BJ (cell line): ENCODE results near the gene GGPS1. TPM values are rescaled to one million over a fixed set of nuclear protein-coding genes. Genes with fewer than 3 reads are reported as not detected.

Experiments used
- CTCF ChIA-PET: fragments of 350-600 bp; formaldehyde crosslinking; extraction: SDS; loops from one replicate; lab custom pipeline; 2021; ENCODE audit warnings: antibody characterized with exemption, inconsistent platforms; lab: Yijun Ruan, JAX
- POLR2A ChIA-PET: fragments of 300-600 bp; sonication (Branson Sonifier 250); formaldehyde crosslinking; extraction: SDS; loops from one replicate; lab custom pipeline; 2021; ENCODE audit warnings: antibody characterized with exemption; lab: Charles Lee
- DNase-seq: peaks from one replicate; pipeline ENCODE4 v3.0.0-alpha.2; 2011; ENCODE audit warnings: low read depth
- H3K27me3 ChIP-seq: 2 replicates; pipeline ENCODE4 v1.6.0; 2011; ENCODE audit warnings: low read length; ENCODE audit not compliant: control insufficient read depth, insufficient read depth
- H3K36me3 ChIP-seq: 2 replicates; pipeline ENCODE4 v1.5.1; 2011; ENCODE audit warnings: low read length; ENCODE audit not compliant: control insufficient read depth, insufficient read depth
- H3K4me3 ChIP-seq: 2 replicates; pipeline ENCODE4 v1.5.1; 2011; ENCODE audit warnings: low read depth, mild to moderate bottlenecking, control low read depth, low read length
- polyA plus RNA-seq: library from polyadenylated mRNA; depleted of rRNA; stranded (reverse); fragments of >200 nt; gene quantifications from 2 replicates; pipeline ENCODE4 v1.2.3, GENCODE V29; 2011
- TF ChIP-seq, protein P1 (sequence below): IDR thresholded peaks from 2 replicates; pipeline ENCODE4 v1.5.1; 2011; ENCODE audit warnings: low read depth, mild to moderate bottlenecking, control low read depth, inconsistent platforms, low read length, moderate library complexity; ENCODE audit not compliant: insufficient read depth

The GGPS1 gene
- polyA plus RNA-seq, 1 experiment = 18.8 TPM

DNA sequence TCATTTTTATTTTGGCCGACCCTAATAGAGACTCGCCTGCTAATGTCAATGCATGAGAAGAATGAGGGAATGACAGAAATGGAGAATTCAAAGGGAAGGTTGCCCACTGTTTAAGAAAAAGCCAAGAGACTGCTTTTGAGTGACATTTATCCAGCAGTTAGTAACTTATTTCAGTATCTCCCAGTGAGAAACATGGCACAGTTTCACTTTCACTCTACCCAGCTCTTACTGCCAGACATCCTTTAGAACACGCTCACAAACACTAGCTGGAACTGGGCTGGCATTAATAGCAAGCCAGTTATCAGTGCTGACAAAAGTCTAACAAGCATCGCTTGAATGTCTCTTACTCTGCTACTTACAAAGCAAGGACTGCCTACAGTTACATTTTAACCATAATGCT lies 8.5 kb downstream of the GGPS1 start:
- H3K36me3 ChIP-seq = peaks cover 1% of the 10 kb centered on the region; the same call in 1 of the 2 replicates
- ChIA-PET POLR2A (no interaction called here), CTCF (no interaction called here)
- DNase-seq = no peak
- H3K27me3 ChIP-seq = no peaks in the 10 kb centered on the region
- no peak overlapping the region for H3K4me3 ChIP-seq
- TF ChIP-seq, protein P1, sequence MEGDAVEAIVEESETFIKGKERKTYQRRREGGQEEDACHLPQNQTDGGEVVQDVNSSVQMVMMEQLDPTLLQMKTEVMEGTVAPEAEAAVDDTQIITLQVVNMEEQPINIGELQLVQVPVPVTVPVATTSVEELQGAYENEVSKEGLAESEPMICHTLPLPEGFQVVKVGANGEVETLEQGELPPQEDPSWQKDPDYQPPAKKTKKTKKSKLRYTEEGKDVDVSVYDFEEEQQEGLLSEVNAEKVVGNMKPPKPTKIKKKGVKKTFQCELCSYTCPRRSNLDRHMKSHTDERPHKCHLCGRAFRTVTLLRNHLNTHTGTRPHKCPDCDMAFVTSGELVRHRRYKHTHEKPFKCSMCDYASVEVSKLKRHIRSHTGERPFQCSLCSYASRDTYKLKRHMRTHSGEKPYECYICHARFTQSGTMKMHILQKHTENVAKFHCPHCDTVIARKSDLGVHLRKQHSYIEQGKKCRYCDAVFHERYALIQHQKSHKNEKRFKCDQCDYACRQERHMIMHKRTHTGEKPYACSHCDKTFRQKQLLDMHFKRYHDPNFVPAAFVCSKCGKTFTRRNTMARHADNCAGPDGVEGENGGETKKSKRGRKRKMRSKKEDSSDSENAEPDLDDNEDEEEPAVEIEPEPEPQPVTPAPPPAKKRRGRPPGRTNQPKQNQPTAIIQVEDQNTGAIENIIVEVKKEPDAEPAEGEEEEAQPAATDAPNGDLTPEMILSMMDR = no peak

DNA sequence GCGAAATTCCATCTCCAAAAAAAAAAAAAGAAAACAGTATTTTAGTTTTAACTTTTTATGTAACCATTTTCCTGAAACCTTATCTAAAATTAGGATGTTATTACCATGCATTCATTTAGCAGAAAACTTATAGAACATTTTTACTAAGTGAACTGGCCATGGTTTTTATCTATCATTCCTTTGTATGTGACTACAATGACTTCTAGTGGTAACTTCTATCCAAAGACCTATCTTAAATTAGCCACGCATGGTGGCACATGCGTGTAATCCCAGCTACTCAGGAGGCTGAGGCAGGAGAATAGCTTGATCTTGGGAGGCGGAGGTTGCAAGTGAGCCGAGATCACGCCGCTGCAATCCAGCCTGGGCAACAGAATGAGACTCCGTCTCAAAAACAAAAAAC lies 11.4 kb downstream of the GGPS1 start:
- no peak for DNase-seq
- TF ChIP-seq, protein P1 = no peak
- no peaks in the 10 kb centered on the region for H3K27me3 ChIP-seq
- no peak overlapping the region for H3K4me3 ChIP-seq
- ChIA-PET POLR2A (no interaction called here), CTCF (interaction anchor here (1.4 to 2.6 kb wide), 3 partner anchors 10 to 77 kb away, joined by 3 to 14 read pairs (median 6); partner anchors contain the start of gene GGPS1)
- H3K36me3 ChIP-seq = peaks cover 1% of the 10 kb centered on the region; the same call in 1 of the 2 replicates

DNA sequence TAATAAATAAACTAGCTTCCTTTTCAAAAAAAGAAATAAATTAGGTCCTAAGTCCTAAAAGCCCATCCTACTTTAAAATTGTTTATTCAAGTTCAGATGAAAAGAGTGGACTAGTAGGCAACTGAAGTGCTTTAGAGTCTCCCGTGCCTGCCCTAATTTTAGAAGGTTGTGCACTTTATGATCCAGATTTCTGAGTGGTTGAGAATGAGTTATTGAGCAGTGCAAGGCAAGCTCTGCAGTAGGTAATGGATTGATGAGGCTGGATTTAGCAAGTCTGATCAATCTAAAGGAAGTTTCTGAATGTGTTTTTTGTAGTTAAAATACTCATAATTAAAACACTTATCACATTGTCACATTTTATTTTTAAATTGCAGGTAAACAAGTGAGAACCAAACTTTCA lies 13.0 kb downstream of the GGPS1 start:
- TF ChIP-seq, protein P1 = no peak
- DNase-seq = no peak
- ChIA-PET CTCF (interaction anchor here (0.6 to 1.2 kb wide), 3 partner anchors 90 to 756 kb away, joined by 3 to 4 read pairs (median 3); no protein-coding TSS in a partner anchor), POLR2A (interaction anchor here (0.8 kb wide), 1 partner anchor 14 kb away, joined by 5 read pairs; the partner anchor contains the start of gene ARID4B)
- H3K4me3 ChIP-seq = no peak overlapping the region
- peaks cover 1% of the 10 kb centered on the region; the same call in 1 of the 2 replicates for H3K36me3 ChIP-seq
- no peaks in the 10 kb centered on the region for H3K27me3 ChIP-seq

DNA sequence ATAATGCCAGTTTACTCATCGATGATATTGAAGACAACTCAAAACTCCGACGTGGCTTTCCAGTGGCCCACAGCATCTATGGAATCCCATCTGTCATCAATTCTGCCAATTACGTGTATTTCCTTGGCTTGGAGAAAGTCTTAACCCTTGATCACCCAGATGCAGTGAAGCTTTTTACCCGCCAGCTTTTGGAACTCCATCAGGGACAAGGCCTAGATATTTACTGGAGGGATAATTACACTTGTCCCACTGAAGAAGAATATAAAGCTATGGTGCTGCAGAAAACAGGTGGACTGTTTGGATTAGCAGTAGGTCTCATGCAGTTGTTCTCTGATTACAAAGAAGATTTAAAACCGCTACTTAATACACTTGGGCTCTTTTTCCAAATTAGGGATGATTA lies 13.7 kb downstream of the GGPS1 start:
- CTCF ChIA-PET = interaction anchor here (0.6 to 1.2 kb wide), 3 partner anchors 73 to 757 kb away, joined by 3 read pairs; no protein-coding TSS in a partner anchor
- no peak overlapping the region for H3K4me3 ChIP-seq
- POLR2A ChIA-PET = no interaction called here
- DNase-seq = no peak
- TF ChIP-seq, protein P1 = no peak
- H3K36me3 ChIP-seq = no peaks in the 10 kb centered on the region; the same call in 1 of the 2 replicates
- H3K27me3 ChIP-seq = no peaks in the 10 kb centered on the region

DNA sequence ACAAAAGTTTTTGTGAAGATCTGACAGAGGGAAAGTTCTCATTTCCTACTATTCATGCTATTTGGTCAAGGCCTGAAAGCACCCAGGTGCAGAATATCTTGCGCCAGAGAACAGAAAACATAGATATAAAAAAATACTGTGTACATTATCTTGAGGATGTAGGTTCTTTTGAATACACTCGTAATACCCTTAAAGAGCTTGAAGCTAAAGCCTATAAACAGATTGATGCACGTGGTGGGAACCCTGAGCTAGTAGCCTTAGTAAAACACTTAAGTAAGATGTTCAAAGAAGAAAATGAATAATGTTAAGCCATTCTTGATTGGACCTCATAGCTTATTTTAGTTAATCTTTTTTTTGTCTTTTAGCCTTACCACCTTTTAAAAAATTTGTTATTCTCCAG lies 14.1 kb downstream of the GGPS1 start:
- Histone ChIP-seq H3K36me3 (no peaks in the 10 kb centered on the region; the same call in 1 of the 2 replicates), H3K27me3 (no peaks in the 10 kb centered on the region), H3K4me3 (no peak overlapping the region)
- TF ChIP-seq, protein P1 = no peak
- DNase-seq = no peak
- POLR2A ChIA-PET = no interaction called here
- CTCF ChIA-PET = interaction anchor here (0.9 to 1.2 kb wide), 2 partner anchors 73 to 91 kb away, joined by 3 read pairs; no protein-coding TSS in a partner anchor
